H9 (cell line): ENCODE data around the gene LOC128125822.

Experiments used
- DNase-seq: peaks from one replicate; pipeline ENCODE4 v3.0.0-alpha.2; 2017
- H2AFZ ChIP-seq: one replicate; pipeline ENCODE4 v1.6.1; 2013; ENCODE audit warnings: mild to moderate bottlenecking, low read length, control low read depth, moderate library complexity
- H2AK5ac ChIP-seq: 2 replicates; pipeline ENCODE4 v1.6.1; 2013; ENCODE audit warnings: low read length, control low read depth, mixed read lengths; ENCODE audit not compliant: insufficient read length
- H2BK120ac ChIP-seq: one replicate; pipeline ENCODE4 v1.6.1; 2013; ENCODE audit warnings: low read depth, mild to moderate bottlenecking, low read length, control low read depth, inconsistent platforms; ENCODE audit not compliant: poor library complexity, severe bottlenecking
- H2BK12ac ChIP-seq: 2 replicates; pipeline ENCODE4 v1.6.1; 2013; ENCODE audit warnings: low read length, control low read depth, mixed read lengths, low read depth; ENCODE audit not compliant: insufficient read length
- H2BK15ac ChIP-seq: 2 replicates; pipeline ENCODE4 v1.6.1; 2013; ENCODE audit warnings: low read depth, low read length, control low read depth
- H2BK20ac ChIP-seq: one replicate; pipeline ENCODE4 v1.6.1; 2013; ENCODE audit warnings: low read depth, mild to moderate bottlenecking, low read length, control low read depth, inconsistent platforms; ENCODE audit not compliant: poor library complexity, severe bottlenecking
- H2BK5ac ChIP-seq: 2 replicates; pipeline ENCODE4 v1.6.1; 2013; ENCODE audit warnings: low read length, control low read depth, mixed read lengths; ENCODE audit not compliant: insufficient read length
- H3K14ac ChIP-seq: 2 replicates; pipeline ENCODE4 v1.6.1; 2013; ENCODE audit warnings: low read length, control low read depth; ENCODE audit not compliant: insufficient read depth
- H3K18ac ChIP-seq: 2 replicates; pipeline ENCODE4 v1.6.1; 2013; ENCODE audit warnings: low read depth, mild to moderate bottlenecking, mixed read lengths, low read length, control low read depth; ENCODE audit not compliant: insufficient read length
- H3K23ac ChIP-seq: 2 replicates; pipeline ENCODE4 v1.6.1; 2013; ENCODE audit warnings: low read length, control low read depth, mixed read lengths, low read depth; ENCODE audit not compliant: insufficient read length
- H3K23me2 ChIP-seq: 2 replicates; pipeline ENCODE4 v1.6.1; 2013; ENCODE audit warnings: low read depth, mild to moderate bottlenecking, mixed read lengths, low read length, control low read depth; ENCODE audit not compliant: insufficient read length, poor library complexity, severe bottlenecking
- H3K27ac ChIP-seq: 2 replicates; pipeline ENCODE4 v1.5.1; 2013; ENCODE audit warnings: low read length, control low read depth, mixed read lengths, low read depth; ENCODE audit not compliant: insufficient read length
- H3K27me3 ChIP-seq: 2 replicates; pipeline ENCODE4 v1.6.1; 2013; ENCODE audit warnings: low read length, control low read depth, inconsistent platforms; ENCODE audit not compliant: insufficient read depth
- H3K4ac ChIP-seq: 2 replicates; pipeline ENCODE4 v1.6.1; 2013; ENCODE audit warnings: low read depth, mild to moderate bottlenecking, control low read depth, inconsistent platforms, low read length, moderate library complexity
- H3K4me1 ChIP-seq: 2 replicates; pipeline ENCODE4 v1.6.1; 2013; ENCODE audit warnings: low read length, control low read depth, inconsistent platforms; ENCODE audit not compliant: insufficient read depth
- H3K4me2 ChIP-seq: 2 replicates; pipeline ENCODE4 v1.6.1; 2013; ENCODE audit warnings: low read length, control low read depth, mixed read lengths; ENCODE audit not compliant: insufficient read length, insufficient read depth
- H3K56ac ChIP-seq: 2 replicates; pipeline ENCODE4 v1.6.1; 2013; ENCODE audit warnings: low read depth, mild to moderate bottlenecking, mixed read lengths, low read length, control low read depth; ENCODE audit not compliant: insufficient read length
- H3K79me1 ChIP-seq: 2 replicates; pipeline ENCODE4 v1.6.1; 2013; ENCODE audit warnings: low read depth, mild to moderate bottlenecking, moderate library complexity, low read length, control low read depth, inconsistent platforms; ENCODE audit not compliant: insufficient read depth, poor library complexity, severe bottlenecking
- H3K79me2 ChIP-seq: 2 replicates; pipeline ENCODE4 v1.6.1; 2013; ENCODE audit warnings: low read length, control low read depth, inconsistent platforms; ENCODE audit not compliant: insufficient read depth
- H3K9ac ChIP-seq: 2 replicates; pipeline ENCODE4 v1.6.1; 2013; ENCODE audit warnings: low read length, control low read depth, mixed read lengths; ENCODE audit not compliant: insufficient read length; ENCODE audit errors: extremely low read depth
- H3K9me3 ChIP-seq: one replicate; pipeline ENCODE4 v1.6.1; 2013; ENCODE audit warnings: low read depth, low read length, inconsistent platforms; ENCODE audit not compliant: control insufficient read depth
- H3T11ph ChIP-seq: one replicate; pipeline ENCODE4 v1.6.1; 2013; ENCODE audit warnings: mild to moderate bottlenecking, low read length, control low read depth, inconsistent platforms
- H4K20me1 ChIP-seq: one replicate; pipeline ENCODE4 v1.6.1; 2013; ENCODE audit not compliant: control insufficient read depth, insufficient read length, insufficient read depth
- H4K5ac ChIP-seq: 2 replicates; pipeline ENCODE4 v1.6.1; 2013; ENCODE audit warnings: low read depth, mild to moderate bottlenecking, mixed read lengths, low read length, control low read depth; ENCODE audit not compliant: insufficient read length
- H4K8ac ChIP-seq: replicated peaks from 2 replicates; pipeline ENCODE4 v1.6.1; 2013; ENCODE audit warnings: low read length, control low read depth, mixed read lengths, low read depth; ENCODE audit not compliant: insufficient read length
- H4K91ac ChIP-seq: 2 replicates; pipeline ENCODE4 v1.6.1; 2013; ENCODE audit warnings: low read depth, mild to moderate bottlenecking, moderate library complexity, mixed read lengths, low read length, control low read depth; ENCODE audit not compliant: insufficient read length
- H3K27ac Mint-ChIP-seq, 3 experiments: 2 replicates in 2 of 3; 3 replicates in 1 of 3; pipeline ENCODE4 v1.8.0; 2020 to 2021; ENCODE audit warnings: mixed read lengths in 3 of 3, mild to moderate bottlenecking in 1 of 3, moderate library complexity in 1 of 3
- H3K27me3 Mint-ChIP-seq: 2 replicates; pipeline ENCODE4 v1.8.0; 2021; ENCODE audit warnings: low read depth, mild to moderate bottlenecking, moderate library complexity, mixed read lengths
- H3K36me3 Mint-ChIP-seq, 3 experiments: 2 replicates in 2 of 3; 3 replicates in 1 of 3; pipeline ENCODE4 v1.8.0; 2020 to 2021; ENCODE audit warnings: low read depth in 3 of 3, mixed read lengths in 3 of 3; ENCODE audit not compliant: insufficient read depth in 1 of 3
- H3K4me1 Mint-ChIP-seq, 2 experiments: 2 replicates each; pipeline ENCODE4 v1.8.0; 2020; ENCODE audit warnings: mixed read lengths in 2 of 2
- H3K4me3 Mint-ChIP-seq, 2 experiments: 2 replicates in 1 of 2; 3 replicates in 1 of 2; pipeline ENCODE4 v1.8.0; 2020 to 2021; ENCODE audit warnings: mild to moderate bottlenecking in 2 of 2, mixed read lengths in 2 of 2, moderate library complexity in 1 of 2
- H3K9me3 Mint-ChIP-seq, 2 experiments: 2 replicates in 1 of 2; 3 replicates in 1 of 2; pipeline ENCODE4 v1.8.0; 2020; ENCODE audit warnings: mild to moderate bottlenecking in 2 of 2, mixed read lengths in 2 of 2, moderate library complexity in 1 of 2
- WGBS: extraction: QIAGEN DNeasy Blood & Tissue Kit; methylation state at CpG from one replicate; pipeline ENCODE4 v1.1.7; 2013; ENCODE audit warnings: missing lambda C conversion rate, low lambda C conversion rate, mixed read lengths; ENCODE audit not compliant: insufficient read length; ENCODE audit errors: extremely low coverage; 5-methylcytosine and 5-hydroxymethylcytosine counted together
- TF ChIP-seq, protein P1 (sequence below): fragments of 200-600 bp; sonication (generic); conservative IDR thresholded peaks from 3 replicates; pipeline ENCODE4 v1.8.0; 2021; ENCODE audit warnings: antibody characterized with exemption, mild to moderate bottlenecking

The LOC128125822 gene

DNA sequence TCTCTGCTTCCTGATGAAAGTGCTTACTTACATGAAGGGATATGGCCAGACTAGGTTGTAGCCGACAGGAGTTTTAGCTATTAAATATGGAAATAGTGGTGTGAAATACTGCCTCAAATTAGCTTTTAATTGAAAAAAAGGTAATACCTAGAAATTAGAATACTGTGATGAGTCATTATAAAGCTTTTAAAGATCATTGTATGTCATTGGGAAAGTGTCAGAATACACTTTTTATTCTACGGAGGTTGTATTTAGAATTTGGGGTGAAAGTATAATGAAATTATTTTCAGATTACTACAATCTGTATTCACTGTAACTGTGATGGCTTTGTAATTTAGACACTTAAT lies 2.2 kb downstream of the LOC128125822 start:
- peak overlapping the region; percentile 76 for H3K4me2 ChIP-seq
- H3K79me2 ChIP-seq, result peaks cover 16% of the 10 kb centered on the region; the same call in 1 of the 2 replicates
- no peak overlapping the region for H3K56ac ChIP-seq
- no peak overlapping the region for H2AFZ ChIP-seq
- Mint-ChIP-seq H3K9me3 (no peaks in the 10 kb centered on the region), H3K4me1 (peaks cover 20 to 30% of the 10 kb centered on the region in 2 experiments), H3K36me3 (peaks cover 17 to 45% (median 34%) of the 10 kb centered on the region in 3 experiments; a peak in 6 of 7 replicates), H3K27ac (peak overlapping the region; percentile 42 to 98 (median 96); a peak in 2 of 7 replicates), H3K27me3 (no peaks in the 10 kb centered on the region; the same call in none of the 2 replicates), H3K4me3 (peak overlapping the region; percentile 89 to 90)
- no peak overlapping the region for H3K18ac ChIP-seq
- no peaks in the 10 kb centered on the region for H3K9me3 ChIP-seq
- H2BK20ac ChIP-seq, result no peak overlapping the region
- H2BK15ac ChIP-seq, result no peak overlapping the region
- no peak overlapping the region for H2BK12ac ChIP-seq
- no peaks in the 10 kb centered on the region for H4K20me1 ChIP-seq
- WGBS, result no CpG with 5 or more reads among the region's 2 CpGs
- H3T11ph ChIP-seq, result no peak overlapping the region
- H3K4ac ChIP-seq, result no peak overlapping the region
- no peak overlapping the region for H3K9ac ChIP-seq
- H3K4me1 ChIP-seq, result no peaks in the 10 kb centered on the region; the same call in 1 of the 2 replicates
- no peak overlapping the region for H4K8ac ChIP-seq
- TF ChIP-seq, protein P1, sequence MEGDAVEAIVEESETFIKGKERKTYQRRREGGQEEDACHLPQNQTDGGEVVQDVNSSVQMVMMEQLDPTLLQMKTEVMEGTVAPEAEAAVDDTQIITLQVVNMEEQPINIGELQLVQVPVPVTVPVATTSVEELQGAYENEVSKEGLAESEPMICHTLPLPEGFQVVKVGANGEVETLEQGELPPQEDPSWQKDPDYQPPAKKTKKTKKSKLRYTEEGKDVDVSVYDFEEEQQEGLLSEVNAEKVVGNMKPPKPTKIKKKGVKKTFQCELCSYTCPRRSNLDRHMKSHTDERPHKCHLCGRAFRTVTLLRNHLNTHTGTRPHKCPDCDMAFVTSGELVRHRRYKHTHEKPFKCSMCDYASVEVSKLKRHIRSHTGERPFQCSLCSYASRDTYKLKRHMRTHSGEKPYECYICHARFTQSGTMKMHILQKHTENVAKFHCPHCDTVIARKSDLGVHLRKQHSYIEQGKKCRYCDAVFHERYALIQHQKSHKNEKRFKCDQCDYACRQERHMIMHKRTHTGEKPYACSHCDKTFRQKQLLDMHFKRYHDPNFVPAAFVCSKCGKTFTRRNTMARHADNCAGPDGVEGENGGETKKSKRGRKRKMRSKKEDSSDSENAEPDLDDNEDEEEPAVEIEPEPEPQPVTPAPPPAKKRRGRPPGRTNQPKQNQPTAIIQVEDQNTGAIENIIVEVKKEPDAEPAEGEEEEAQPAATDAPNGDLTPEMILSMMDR, result peak; percentile 12; the same call in 2 of the 3 replicates
- H4K5ac ChIP-seq, result no peak overlapping the region
- peaks cover 7% of the 10 kb centered on the region for H3K23me2 ChIP-seq
- H3K79me1 ChIP-seq, result no peaks in the 10 kb centered on the region
- no peak overlapping the region for H2AK5ac ChIP-seq
- H3K23ac ChIP-seq, result no peak overlapping the region
- no peak overlapping the region for H2BK120ac ChIP-seq
- H3K14ac ChIP-seq, result no peak overlapping the region
- no peak for DNase-seq
- H2BK5ac ChIP-seq, result no peak overlapping the region
- no peak overlapping the region for H4K91ac ChIP-seq
- H3K27ac ChIP-seq, result no peak overlapping the region
- H3K27me3 ChIP-seq, result no peaks in the 10 kb centered on the region
